Activated naive CD4-positive, alpha-beta T cell treated with anti-CD3 and anti-CD28 coated beads for 36 hours (primary cell): Measurements from ENCODE around the gene GALNT3. TPM values are rescaled to one million over a fixed set of nuclear protein-coding genes. Genes with fewer than 3 reads are reported as not detected.

Source experiments
- CTCF ChIA-PET: fragments of 350-600 bp; sonication (Branson Sonifier 250); formaldehyde crosslinking; loops from one replicate; lab custom pipeline; 2021; ENCODE audit warnings: antibody characterized with exemption; lab: Charles Lee
- DNase-seq: peaks from one replicate; pipeline ENCODE4 v3.0.0-alpha.2; 2020
- H3K27ac Mint-ChIP-seq: one replicate; pipeline ENCODE4 v1.8.0; 2021; ENCODE audit warnings: mild to moderate bottlenecking, mixed read lengths
- H3K27me3 Mint-ChIP-seq: one replicate; pipeline ENCODE4 v1.8.0; 2021; ENCODE audit warnings: low read depth, mixed read lengths
- H3K36me3 Mint-ChIP-seq: one replicate; pipeline ENCODE4 v1.8.0; 2021; ENCODE audit warnings: low read depth, mixed read lengths
- H3K4me1 Mint-ChIP-seq: one replicate; pipeline ENCODE4 v1.8.0; 2021; ENCODE audit warnings: low read depth, mixed read lengths
- H3K4me3 Mint-ChIP-seq: one replicate; pipeline ENCODE4 v1.8.0; 2021; ENCODE audit warnings: mild to moderate bottlenecking, moderate library complexity, mixed read lengths
- H3K9me3 Mint-ChIP-seq: one replicate; pipeline ENCODE4 v1.8.0; 2021; ENCODE audit warnings: mixed read lengths
- intact Hi-C: fragments of 100-400 bp; cut with micrococcal nuclease; formaldehyde crosslinking; loops from one replicate; pipeline ENCODE4 v1.15.1; 2023
- total RNA-seq, 2 experiments: library from RNA; stranded (reverse); gene quantifications; one replicate each; pipeline ENCODE4 v1.2.3, GENCODE V29; 2021

The GALNT3 gene
- total RNA-seq, 2 experiments from 2014 or later: 1.5 to 2.1 TPM

DNA sequence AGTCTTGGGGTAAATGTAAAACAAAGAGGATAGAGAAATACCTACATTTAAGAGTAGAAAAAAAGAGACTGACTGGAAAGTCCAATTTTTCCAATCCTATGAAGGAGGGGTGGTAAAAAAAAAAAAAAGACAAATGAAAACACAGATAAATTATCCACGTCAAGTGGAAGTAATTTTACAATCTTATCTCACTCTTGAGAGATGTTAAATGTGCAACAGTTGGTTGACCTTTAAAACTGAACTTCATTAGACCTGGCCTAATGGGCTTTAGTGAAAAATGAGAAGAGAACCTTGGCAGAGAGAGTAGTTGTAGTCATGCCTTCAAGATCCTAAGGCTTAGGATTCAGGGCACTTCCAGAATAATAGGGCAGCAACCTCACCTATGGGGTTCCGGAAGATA, 20.4 kb downstream of the GALNT3 start:
- H3K4me3 Mint-ChIP-seq: no peak overlapping the region

DNA sequence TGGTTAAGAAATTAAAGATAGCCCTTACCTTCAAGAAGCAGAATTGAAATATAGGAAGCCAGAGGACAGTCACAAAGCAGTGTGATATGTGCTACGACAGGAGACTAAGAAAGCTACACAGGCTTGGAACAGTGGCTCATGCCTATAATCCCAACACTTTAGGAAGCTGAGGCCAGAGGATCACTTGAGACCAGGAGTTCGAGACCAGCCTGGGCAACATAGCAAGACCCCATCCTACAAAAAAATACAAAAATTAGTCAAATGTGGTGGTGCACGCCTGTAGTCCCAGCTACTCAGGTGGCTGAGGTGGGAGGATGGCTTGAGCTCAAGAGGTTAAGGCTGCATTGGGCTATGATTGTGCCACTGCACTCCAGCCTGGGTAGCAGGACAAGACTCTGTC, 21.9 kb downstream of the GALNT3 start:
- CTCF ChIA-PET: no interaction called here
- H3K9me3 Mint-ChIP-seq: no peaks in the 10 kb centered on the region
- H3K27me3 Mint-ChIP-seq: peaks cover 2% of the 10 kb centered on the region
- intact Hi-C loops: no loop called here
- H3K36me3 Mint-ChIP-seq: no peaks in the 10 kb centered on the region
- no peak overlapping the region for H3K4me3 Mint-ChIP-seq
- H3K4me1 Mint-ChIP-seq: no peaks in the 10 kb centered on the region
- no peak for DNase-seq
- H3K27ac Mint-ChIP-seq: no peak overlapping the region

More for the DNA sequence above, 20.4 kb downstream of the GALNT3 start:
- intact Hi-C loops: no loop called here
- no peak for DNase-seq
- Mint-ChIP-seq H3K4me1 (no peaks in the 10 kb centered on the region), H3K27ac (no peak overlapping the region), H3K27me3 (peaks cover 2% of the 10 kb centered on the region), H3K9me3 (no peaks in the 10 kb centered on the region), H3K36me3 (no peaks in the 10 kb centered on the region)
- CTCF ChIA-PET: no interaction called here

- H3K27ac Mint-ChIP-seq: no peak overlapping the region
- no peaks in the 10 kb centered on the region for H3K9me3 Mint-ChIP-seq
- no peaks in the 10 kb centered on the region for H3K4me1 Mint-ChIP-seq
- H3K4me3 Mint-ChIP-seq: no peak overlapping the region
- DNase-seq: no peak
- H3K27me3 Mint-ChIP-seq: no peaks in the 10 kb centered on the region
- CTCF ChIA-PET: no interaction called here
- intact Hi-C loops: no loop called here
- H3K36me3 Mint-ChIP-seq: no peaks in the 10 kb centered on the region
Observed at GRCh38 chr2:165766326-165766927, 27.6 kb downstream of the GALNT3 start.

DNA sequence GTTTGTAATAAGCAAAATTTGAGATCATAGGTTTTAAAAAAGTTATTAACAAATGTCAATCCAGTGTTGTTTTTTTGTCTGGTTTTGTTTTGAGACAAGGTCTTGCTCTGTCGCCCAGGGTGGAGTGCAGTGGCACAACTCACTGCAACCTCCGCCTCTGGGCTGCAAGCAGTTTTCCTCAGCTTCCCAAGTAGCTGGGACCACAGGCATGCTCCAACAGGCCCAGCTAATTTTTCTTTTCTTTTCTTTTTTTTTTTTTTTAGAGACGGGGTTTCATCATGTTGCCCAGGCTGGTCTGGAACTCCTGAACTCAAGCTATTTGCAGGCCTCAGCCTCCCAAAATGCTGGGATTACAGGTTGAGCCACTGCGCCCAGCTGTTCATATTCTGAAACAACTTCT, 31.3 kb downstream of the GALNT3 start:
- Mint-ChIP-seq H3K27me3 (no peaks in the 10 kb centered on the region), H3K4me1 (no peaks in the 10 kb centered on the region), H3K27ac (no peak overlapping the region), H3K4me3 (no peak overlapping the region), H3K9me3 (no peaks in the 10 kb centered on the region), H3K36me3 (no peaks in the 10 kb centered on the region)
- intact Hi-C loops: no loop called here
- DNase-seq: no peak
- CTCF ChIA-PET: interaction anchor here (0.7 kb wide), 1 partner anchor 10 kb away, joined by 3 read pairs; no protein-coding TSS in a partner anchor

GRCh38 chr2:165757906-165758675, 36.0 kb downstream of the GALNT3 start:
- intact Hi-C loops: no loop called here
- no peak overlapping the region for H3K4me3 Mint-ChIP-seq
- no peak overlapping the region for H3K27ac Mint-ChIP-seq
- DNase-seq: no peak
- no peaks in the 10 kb centered on the region for H3K27me3 Mint-ChIP-seq
- no peaks in the 10 kb centered on the region for H3K4me1 Mint-ChIP-seq
- H3K36me3 Mint-ChIP-seq: no peaks in the 10 kb centered on the region
- CTCF ChIA-PET: no interaction called here
- no peaks in the 10 kb centered on the region for H3K9me3 Mint-ChIP-seq

DNA sequence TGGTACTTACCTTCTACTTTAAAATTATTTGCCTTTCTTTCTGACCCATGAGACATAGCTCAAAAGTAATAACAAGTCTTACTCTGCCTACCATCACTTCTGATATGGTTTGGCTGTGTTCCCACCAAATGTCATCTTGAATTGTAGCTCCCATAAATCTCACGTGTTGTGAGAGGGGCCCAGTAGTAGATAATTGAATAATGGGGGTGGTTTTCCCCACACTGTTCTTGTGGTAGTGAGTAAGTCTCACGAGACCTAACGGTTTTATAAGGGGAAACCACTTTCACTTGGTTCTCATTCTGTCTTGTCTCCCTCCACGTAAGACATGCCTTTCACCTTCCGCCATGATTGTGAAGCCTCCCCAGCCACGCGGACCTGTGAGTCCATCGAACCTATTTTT, 47.5 kb downstream of the GALNT3 start:
- CTCF ChIA-PET: no interaction called here
- Mint-ChIP-seq H3K27ac (no peak overlapping the region), H3K36me3 (no peaks in the 10 kb centered on the region), H3K9me3 (no peaks in the 10 kb centered on the region), H3K4me1 (no peaks in the 10 kb centered on the region), H3K4me3 (no peak overlapping the region), H3K27me3 (no peaks in the 10 kb centered on the region)
- intact Hi-C loops: no loop called here
- DNase-seq: no peak

DNA sequence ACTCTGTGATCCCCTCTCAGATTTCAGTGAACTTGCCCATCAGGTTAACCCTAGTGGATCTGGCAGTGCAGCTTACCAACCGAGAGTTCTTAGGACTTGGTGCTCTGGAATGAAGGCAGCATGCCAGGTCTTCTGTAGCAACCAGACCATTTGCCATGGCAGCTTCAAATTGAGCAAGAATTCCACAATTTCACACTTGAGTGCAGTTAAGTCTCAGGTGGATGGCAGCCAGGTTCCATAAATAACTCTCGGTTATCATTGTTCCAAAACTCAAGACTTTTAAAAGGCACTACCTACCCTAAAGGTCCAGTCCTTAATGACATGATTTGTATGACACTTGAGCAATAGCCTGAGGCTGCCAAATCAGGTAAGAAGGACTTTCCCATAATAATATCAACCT, 48.1 kb downstream of the GALNT3 start:
- Mint-ChIP-seq H3K27me3 (no peaks in the 10 kb centered on the region), H3K4me3 (no peak overlapping the region), H3K4me1 (no peaks in the 10 kb centered on the region), H3K36me3 (no peaks in the 10 kb centered on the region), H3K9me3 (no peaks in the 10 kb centered on the region), H3K27ac (no peak overlapping the region)
- intact Hi-C loops: no loop called here
- DNase-seq: no peak
- CTCF ChIA-PET: no interaction called here

GRCh38 chr2:165743442-165743841, 50.6 kb downstream of the GALNT3 start:
- H3K4me3 Mint-ChIP-seq: no peak overlapping the region
- no peaks in the 10 kb centered on the region for H3K27me3 Mint-ChIP-seq
- no peak for DNase-seq
- H3K4me1 Mint-ChIP-seq: no peaks in the 10 kb centered on the region
- intact Hi-C loops: no loop called here
- no peaks in the 10 kb centered on the region for H3K9me3 Mint-ChIP-seq
- no peaks in the 10 kb centered on the region for H3K36me3 Mint-ChIP-seq
- H3K27ac Mint-ChIP-seq: no peak overlapping the region
- CTCF ChIA-PET: interaction anchor here (0.7 kb wide), 1 partner anchor 10 kb away, joined by 3 read pairs; no protein-coding TSS in a partner anchor

- no peaks in the 10 kb centered on the region for H3K9me3 Mint-ChIP-seq
- DNase-seq: no peak
- peaks cover 5% of the 10 kb centered on the region for H3K4me1 Mint-ChIP-seq
- no peak overlapping the region for H3K27ac Mint-ChIP-seq
- H3K27me3 Mint-ChIP-seq: peaks cover 8% of the 10 kb centered on the region
- no peak overlapping the region for H3K4me3 Mint-ChIP-seq
- no peaks in the 10 kb centered on the region for H3K36me3 Mint-ChIP-seq
- CTCF ChIA-PET: no interaction called here
- intact Hi-C loops: no loop called here
Observed at GRCh38 chr2:165725421-165725820, 68.6 kb downstream of the GALNT3 start.

GRCh38 chr2:165720511-165720910, 73.5 kb downstream of the GALNT3 start:
- Mint-ChIP-seq H3K27me3 (peaks cover 16% of the 10 kb centered on the region), H3K36me3 (no peaks in the 10 kb centered on the region), H3K9me3 (no peaks in the 10 kb centered on the region), H3K4me1 (peaks cover 3% of the 10 kb centered on the region), H3K27ac (no peak overlapping the region), H3K4me3 (no peak overlapping the region)
- CTCF ChIA-PET: no interaction called here
- intact Hi-C loops: no loop called here
- DNase-seq: no peak

DNA sequence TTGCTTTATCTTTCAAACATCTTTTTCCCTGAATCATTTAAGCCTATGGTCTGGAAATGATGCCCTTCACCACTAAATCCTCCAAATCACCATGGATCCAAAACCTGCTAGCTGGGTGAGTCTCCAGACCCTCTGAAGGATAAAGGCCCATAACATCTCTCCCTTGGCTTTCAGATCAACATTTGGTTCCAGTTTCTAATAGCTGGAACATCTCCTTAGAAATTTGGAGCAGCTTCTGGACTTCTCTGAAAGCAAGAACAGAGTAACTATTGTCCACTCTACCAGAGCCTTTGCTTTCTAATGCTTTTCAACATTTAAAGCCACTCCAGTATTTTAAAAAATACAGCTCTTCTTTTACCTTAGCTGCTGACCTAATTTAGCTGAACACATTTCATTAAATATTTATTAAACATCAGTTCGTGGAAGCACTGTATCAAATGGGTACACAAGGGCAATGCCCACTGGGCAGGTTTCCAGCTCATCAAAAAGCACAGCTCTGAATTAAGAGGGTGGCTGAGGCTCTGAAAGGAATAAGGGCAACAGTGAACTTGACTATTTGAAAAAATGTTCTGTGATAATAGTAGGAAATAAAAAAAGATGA, 75.3 kb downstream of the GALNT3 start:
- Mint-ChIP-seq H3K4me1 (no peaks in the 10 kb centered on the region), H3K9me3 (no peaks in the 10 kb centered on the region), H3K36me3 (no peaks in the 10 kb centered on the region), H3K4me3 (no peak overlapping the region), H3K27me3 (peaks cover 15% of the 10 kb centered on the region), H3K27ac (no peak overlapping the region)
- DNase-seq: no peak
- intact Hi-C loops: no loop called here
- CTCF ChIA-PET: no interaction called here

- H3K27me3 Mint-ChIP-seq: peaks cover 12% of the 10 kb centered on the region
- no peaks in the 10 kb centered on the region for H3K36me3 Mint-ChIP-seq
- CTCF ChIA-PET: no interaction called here
- no peak for DNase-seq
- no peaks in the 10 kb centered on the region for H3K9me3 Mint-ChIP-seq
- no peaks in the 10 kb centered on the region for H3K4me1 Mint-ChIP-seq
- H3K27ac Mint-ChIP-seq: no peak overlapping the region
- intact Hi-C loops: no loop called here
- H3K4me3 Mint-ChIP-seq: no peak overlapping the region
Observed at GRCh38 chr2:165716091-165716490, 78.0 kb downstream of the GALNT3 start.
